NCI-H1436 (cell line): ENCODE results near the gene PLEK2.
"Not testable (repeated sequence)": the region's sequence is repeated elsewhere in the genome, so short reads cannot be mapped to it uniquely, and the experiment has no call there.

Source experiments
- DNase-seq: peaks from one replicate; lab custom pipeline; 2025; lab: John Stamatoyannopoulos, UW

The PLEK2 gene

DNA sequence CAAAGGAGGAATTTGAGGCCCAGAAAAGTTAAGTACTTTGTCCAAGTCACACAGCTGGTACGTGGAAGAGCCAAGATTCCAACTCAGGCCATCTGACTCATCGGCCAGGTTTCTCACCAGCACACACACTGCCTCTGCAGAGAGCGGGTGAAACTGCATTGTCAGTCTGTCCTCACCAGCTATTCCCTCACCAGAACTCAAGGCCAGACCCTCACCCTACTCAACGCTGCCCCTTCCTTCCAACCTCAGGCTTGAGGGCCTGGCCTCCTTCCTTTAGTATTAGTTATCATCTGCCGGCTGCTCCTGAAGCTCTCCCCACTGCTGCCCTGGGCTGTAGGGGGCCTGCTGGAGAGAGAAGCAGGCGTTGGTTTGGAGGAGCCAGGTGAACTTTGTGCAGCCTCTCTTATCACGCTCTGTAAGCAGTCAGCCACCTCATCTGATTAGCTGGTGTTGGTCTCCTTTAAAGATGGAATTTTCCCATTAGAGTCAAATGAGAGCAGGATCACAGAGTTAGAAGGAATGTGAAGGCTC is 16.6 kb upstream of the PLEK2 start:
- DNase-seq: no peak

DNA sequence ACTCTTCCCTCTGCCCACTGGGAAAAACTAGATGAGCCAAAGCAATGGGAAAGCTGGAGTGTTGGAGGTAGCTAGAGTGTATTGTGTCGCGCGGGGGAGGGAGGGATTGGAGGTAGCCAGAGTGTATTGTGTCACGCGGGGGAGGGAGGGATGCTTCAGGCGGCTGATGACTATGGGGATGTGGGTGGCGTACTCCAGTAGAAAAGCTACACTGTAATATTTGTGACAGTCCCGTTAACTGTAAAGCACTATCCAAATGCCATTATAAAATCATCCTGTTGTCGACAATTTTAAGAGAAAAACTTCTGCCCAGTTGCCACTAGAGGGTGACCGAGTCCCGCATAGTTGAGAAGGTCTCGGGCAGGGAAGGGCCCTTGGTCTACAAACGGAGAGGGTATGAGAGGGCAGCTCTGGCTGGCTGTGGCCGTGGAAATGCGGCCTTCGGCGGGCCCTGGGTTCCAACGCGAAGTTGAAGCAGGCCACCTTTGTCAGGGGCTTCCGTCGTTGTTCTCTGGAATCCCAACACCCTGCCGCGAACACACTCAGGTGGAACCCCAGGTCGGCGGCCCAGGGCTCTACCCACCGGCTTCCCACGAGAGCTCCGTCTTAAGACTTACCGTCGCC is 15.1 kb upstream of the PLEK2 start:
- peak; percentile 70 for DNase-seq

DNA sequence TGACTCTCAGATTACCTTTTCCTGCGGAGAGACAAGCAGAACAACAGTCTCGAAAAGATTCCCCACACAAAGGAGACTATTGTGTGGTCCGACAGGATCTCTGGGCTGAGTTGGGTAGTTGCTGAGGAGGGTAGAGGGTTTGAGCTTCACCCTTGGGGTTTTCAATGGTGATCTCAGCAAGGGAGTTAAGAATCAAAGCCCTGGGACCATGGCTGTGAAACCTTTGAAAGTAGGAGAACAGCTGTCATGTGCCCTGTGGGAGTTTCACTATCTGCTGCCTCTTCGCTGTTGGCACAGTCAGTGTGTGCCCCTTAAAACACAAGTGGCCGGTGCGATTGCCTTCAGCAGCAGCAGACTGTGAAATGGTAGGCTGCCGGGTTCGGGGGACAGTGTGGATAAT is 14.2 kb upstream of the PLEK2 start:
- no peak for DNase-seq

DNA sequence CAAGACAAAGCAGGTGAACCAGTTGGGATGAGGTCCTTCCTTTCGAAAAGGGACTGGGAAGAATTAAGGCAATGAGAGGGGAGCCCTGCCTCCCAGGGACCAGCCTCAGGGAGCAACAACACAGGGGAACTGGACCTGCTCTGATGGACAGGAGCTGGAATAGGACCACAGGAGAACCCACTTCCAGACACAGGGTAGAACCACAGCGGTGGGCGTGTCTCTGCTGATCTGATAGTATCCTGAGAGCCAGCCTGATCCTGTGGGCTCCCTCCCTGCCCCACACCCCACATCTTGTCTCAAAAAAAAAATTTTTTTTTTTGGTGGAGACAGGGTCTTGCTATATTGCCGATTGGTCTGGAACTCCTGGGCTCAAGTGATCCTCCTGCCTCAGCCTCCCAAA is 13.6 kb upstream of the PLEK2 start:
- DNase-seq: no peak

DNA sequence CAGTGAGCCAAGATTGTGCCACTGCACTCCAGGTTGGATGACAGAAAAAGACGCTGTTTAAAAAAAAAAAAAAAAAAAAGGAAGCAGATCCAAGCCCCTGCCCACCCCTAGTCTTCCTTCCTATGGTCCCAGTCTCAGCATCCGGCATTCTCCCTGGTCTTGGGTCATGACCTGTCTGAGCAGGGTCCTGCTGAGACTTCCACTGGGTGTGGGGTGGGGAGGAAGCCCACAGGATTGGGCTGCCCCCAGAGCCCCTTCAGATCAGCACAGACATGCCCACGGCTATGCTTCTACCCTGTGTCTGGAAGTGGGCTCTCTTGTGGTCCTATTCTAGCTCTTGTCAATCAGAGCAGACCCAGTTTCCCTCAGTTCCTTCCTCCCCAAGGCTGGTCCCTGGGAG is 12.6 kb upstream of the PLEK2 start:
- no peak for DNase-seq

DNA sequence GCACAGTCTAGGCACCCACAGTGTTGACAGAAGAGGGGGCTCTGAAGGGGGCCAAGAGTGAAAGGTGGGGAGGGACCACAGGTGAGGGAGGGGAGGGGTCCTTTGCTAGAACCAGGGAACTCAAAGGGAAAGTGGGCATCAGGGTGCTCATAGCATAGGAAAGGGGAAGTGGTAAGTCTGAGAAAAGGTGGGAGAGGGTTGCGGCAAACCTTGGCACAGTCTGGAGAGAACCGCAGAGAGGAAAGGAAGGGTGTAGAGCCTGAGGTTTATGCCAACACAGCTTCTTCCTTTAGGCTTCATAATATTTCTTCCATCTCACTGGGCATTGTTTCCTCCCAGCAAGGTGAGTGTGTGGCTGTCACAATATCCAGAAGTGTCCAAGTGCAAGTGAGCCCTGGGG is 11.5 kb upstream of the PLEK2 start:
- no peak for DNase-seq

DNA sequence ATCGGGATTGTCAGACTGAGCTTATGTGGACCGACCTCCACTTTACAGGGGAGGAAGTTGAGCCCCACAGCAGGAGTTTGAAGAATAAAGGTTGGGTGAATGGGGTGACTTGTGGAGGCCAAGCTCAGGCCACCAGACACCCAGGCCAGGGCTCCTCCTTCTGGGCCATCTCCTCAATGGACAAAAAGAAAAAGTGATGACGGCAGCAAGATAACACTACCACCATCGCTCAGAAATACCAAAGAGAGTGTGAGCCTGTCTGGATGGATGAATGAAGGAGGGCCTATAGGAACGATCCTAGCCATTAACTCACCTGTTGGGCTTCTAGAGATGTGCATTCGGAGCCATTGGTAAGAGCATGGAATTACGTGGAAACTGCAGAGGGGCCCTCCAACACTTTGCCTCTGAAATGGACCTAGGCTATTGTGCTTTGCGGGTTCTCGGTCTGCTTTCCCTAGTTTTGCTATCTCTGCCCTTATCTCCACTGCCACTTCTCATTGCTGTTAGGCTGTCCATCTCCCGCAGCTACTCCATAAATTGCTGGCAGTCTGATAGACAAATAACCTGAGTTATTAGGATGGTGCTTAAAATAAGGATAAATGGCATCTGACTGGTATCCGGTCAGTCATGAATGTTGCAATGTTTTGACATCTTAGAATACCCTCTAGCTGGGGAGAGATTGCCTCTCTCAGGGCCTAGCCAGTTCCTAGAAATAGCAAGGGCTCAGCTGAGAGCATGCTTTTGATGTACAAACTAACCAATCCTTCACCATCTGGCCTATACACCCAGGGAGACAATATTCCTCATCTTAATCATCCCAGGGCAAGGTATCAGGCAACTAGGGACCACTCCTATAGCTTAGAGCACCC is 9.6 kb upstream of the PLEK2 start:
- DNase-seq: no peak

DNA sequence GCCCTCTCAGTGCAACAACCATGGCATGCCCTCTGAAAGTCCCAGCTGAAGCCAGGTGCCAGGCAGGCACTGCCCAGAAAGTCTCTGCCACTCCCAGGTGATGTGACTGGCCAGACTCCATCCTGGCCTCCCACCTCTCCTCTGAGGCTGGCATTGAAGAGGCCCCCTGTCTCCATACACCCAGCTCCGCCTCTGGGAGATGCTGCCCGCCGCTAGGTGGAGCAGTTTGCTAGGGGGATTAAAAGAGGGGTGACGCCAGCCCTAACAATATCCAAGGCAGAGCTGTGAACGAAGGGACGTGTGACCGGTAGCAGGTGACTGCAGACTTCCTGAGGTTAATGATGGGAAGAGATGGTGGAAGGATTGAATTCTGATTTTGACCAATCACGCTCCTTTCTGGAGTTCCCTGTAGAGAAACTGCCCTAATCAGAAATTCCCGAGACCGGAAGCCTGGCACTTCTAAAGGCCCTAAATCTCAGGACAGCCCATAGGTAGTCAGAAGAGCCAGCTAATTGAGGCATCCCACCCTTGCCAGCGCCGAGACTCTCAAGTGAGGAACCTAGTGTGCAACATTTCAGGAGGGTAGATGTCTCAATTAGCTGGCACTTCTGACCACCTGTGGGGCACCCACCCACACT is 8.3 kb upstream of the PLEK2 start:
- DNase-seq: peak; percentile 5

DNA sequence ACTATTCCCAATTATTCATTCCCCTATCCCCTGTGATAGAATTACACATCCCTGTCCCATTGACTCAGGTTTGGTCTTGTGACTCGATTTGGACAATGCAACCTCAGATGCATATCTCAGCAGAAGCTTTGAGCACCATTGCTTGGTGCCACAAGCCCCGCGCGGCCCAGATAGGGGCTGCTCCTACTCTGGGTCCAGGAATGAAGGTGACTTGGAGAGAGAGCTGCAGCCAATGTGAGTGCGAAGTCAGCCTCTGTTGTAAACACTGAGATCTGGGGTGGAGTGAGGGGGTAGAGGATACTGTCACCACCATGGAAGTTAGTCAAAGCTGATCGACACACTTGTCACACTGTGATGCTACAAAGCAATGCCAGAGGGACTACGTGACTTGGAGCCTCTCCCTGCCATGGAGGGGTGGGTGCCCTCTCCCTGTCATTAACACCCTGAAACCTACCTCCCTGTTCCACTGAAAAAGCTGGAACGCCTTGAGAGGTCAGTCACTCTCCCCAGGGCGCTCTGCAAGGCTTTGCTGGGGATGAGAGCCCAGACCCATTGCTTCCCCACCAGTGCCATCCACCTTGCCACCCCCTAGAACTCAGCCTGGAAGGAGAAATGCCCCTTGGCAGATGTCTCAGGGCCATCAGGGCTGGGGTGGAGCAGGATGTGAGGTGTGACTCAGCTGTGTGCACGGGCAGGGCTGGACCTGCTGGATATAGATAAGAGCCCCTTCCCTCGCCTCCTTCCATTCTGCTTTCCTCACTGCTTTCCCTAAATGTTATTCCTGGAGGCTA is 6.6 kb upstream of the PLEK2 start:
- DNase-seq: no peak

DNA sequence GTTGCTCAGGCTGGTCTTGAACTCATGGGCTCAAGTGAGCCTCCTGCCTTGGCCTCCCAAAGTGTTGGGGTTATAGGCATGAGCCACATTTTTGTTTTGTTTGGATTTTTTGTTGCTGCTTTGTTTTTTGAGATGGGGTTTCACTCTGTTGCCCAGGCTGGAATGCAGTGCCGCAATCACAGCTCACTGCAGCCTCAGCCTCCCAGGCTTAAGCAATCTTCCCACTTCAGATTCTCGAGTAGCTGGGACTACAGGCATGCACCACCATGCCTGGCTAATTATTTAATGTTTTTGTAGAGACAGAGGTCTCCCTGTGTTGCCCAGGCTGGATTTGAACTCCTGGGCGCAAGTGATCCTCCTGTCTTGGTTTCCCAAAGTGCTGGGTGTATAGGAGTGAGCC is 5.7 kb upstream of the PLEK2 start:
- DNase-seq: no peak

DNA sequence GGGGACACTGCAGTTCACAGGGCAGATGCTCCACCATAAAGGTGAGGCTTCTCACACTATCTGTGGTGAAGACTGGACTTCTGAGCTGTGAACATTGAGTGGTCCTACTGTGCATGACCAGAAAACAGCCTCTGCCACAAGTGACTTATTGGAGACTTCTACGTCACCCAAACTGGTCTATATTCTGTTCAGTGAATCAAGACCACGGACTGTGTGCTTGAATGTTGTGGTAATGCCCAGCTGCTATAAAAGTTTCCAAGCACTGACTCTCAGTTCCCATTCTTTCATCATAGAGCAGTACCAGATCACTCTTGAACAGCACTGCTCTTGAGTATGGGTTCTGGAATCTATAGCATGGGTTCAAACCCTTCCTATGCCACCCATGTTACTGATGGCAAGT is 4.8 kb upstream of the PLEK2 start:
- DNase-seq: no peak

DNA sequence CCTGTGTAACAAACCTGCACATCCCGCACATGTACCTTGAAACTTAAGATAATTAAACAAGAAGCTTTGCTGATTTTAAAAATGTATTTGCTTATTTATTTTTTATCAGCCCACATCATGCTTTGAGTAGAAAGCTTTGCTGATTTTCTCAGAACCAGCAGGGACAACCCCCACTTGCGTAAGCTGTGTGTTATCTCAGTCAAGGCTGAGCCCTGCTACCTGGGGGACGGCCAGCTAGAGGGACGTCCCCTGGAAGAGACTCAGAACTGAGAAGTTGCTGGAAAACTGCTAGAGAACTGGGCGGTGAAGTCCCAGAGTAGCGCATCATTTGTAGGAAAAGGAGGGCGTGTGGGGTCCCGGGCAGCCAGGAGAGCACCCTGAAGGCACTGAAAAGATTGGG is 4.1 kb upstream of the PLEK2 start:
- DNase-seq: no peak

DNA sequence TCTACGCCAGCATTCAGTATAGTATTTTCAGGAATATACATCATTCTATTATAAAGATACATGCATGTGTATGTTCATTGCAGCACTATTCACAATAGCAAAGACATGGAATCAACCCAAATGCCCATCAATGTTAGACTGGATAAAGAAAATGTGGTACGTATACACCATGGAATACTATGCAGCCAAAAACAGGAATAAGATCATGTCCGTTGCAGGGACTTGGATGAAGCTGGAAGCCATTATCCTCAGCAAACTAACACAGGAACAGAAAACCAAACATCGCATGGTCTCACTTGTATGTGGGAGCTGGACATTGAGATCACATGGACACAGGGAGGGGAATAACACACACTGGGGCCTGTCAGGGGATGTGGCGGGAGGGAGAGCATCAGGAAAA is 3.6 kb upstream of the PLEK2 start:
- DNase-seq: not testable (repeated sequence)

DNA sequence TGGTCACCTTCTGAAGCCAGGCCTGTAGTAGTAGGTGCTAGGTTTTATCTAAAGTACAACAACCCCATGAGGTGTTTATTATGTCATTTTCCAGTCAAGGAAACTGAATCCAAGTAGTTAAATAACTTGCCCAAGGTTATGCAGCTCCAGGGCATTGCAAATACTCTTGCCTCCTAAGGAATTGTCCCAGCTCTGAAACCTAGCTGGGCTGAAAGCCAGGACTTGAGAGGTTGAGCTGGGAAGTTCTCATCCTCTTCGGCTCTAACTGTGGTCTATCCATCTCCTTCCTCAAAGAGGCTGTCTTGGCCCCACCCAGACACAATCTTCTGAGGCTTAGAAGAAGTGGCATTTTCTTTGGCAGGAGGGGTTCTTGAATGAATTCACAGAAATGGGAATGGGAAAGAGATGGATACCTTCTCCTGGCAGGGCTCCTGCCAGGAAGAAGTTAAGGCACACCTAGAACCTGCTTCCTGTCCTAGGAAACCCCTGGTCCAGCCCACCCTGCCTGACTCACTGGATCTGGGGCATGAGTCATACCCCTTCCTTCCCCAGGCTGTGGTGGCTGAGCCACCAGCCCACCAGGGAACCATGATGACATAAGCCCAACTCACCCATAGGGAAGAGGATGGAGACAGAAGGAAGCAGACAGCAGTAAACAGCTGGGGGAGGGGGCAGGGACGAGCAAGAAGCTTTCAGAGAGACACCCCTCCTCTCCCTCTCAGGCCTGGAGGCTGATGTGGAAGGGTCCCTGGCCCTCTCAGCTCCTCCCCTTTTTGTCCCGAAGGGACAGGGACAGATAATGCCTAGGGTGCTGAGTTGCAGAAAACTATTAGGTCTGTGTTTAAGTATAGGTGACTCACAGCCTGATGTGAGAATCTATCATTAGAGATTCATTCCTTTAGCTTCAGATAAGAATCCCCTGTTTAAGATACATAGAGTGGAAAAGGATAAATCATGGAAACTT is 2.1 kb upstream of the PLEK2 start:
- no peak for DNase-seq

DNA sequence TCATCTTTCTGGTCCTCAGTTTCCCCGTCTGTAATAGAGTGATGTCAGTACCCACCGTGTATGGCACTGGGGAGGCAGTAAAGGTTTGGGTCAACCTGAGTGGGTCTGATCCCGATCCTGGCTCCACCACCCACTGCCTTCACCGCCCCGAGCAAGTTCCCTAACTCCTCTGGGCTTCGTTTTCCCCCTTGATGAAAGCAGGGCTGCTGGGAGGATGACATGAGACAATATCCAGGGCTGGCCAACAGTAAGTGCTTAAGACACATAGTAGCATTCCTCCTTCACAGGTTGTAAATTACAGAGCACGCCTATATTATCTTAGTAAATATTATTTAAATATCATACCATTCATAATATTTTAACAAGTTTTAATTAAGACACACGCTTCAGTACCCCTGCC is 595 bp downstream of the PLEK2 start:
- DNase-seq: no peak

DNA sequence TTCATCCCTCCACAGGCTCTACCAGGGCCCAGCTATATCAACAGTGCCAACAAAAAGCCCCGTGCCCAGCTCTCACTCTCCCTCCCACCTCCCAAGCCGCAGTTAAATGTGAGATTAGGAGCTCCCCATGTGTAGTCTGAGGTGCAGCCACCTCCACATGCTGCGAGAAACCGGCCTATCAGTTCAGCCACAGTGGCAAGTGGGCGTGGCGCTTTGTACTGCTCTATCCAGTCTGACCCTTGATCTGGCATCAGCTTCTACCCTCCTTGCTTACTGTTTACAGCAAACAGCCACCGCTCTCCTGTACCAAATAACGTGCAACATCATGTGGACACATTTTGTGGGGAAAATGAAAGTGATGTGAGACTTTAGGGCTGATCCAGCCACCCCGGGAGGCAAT is 1.7 kb downstream of the PLEK2 start:
- no peak for DNase-seq

DNA sequence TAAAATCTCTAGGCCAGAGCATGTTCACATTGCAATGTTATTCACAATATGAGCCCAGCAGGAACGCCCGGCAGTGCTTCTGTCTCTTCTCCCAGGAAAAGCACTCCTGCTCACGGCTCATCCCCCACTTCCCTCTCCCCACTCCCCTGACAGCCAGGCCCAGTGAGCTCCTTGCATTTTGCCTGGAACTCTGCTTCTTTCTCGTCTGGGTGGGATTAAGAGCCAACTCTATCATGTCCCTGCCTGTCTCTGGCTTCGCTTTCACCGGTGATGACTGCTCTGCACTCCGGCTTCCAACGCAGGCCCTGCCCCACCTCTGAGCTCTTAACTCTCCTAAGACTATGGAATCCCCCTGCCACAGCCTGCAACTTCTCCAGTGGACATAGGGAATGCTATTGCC is 2.5 kb downstream of the PLEK2 start:
- DNase-seq: no peak

DNA sequence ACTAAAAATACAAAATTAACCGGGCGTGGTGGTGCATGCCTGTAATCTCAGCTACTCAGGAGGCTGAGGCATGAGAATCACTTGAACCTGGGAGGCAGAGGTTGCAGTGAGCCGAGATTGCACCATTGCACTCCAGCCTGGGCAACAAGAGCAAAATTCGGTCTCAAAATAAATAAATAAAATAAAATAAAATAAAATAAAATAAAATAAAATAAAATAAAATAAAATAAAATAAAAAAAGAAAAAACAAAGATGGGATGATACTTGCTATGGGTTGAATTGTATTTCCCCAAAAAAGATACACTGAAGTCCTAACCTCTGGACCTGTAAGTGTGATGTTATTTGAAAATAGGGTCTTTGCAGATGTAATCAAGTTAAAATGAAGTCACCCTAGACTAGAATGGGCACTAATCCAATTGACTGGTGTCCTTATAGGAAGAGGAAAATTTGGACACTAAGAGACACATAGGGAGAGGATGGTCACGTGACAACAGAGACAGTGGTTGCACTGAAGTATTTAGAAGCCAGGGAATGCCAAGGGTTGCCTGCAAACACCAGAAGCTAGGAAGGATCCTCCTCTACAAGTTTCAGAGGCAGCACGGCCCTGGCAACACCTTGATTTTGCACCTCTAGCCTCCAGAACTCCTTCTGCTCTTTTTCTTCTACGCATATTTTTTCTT is 3.7 kb downstream of the PLEK2 start:
- DNase-seq: not testable (repeated sequence)

DNA sequence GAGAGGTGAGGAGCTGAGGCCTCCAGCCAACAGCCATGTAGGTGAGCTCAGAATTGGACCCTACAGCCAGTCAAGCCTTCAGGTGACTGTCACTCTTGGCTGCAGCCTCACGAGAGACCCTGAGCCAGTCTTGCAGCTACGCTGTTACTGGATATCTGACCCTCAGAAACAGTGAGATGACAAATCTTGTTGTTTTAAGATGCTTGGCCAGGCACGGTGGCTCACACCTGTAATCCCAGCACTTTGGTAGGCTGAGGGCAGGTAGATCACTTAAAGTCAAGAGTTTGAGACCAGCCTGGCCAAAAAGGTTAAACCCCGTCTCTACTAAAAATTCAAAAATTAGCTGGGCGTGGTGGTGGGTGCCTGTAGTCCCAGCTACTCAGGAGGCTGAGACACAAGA is 6.2 kb downstream of the PLEK2 start:
- no peak for DNase-seq

DNA sequence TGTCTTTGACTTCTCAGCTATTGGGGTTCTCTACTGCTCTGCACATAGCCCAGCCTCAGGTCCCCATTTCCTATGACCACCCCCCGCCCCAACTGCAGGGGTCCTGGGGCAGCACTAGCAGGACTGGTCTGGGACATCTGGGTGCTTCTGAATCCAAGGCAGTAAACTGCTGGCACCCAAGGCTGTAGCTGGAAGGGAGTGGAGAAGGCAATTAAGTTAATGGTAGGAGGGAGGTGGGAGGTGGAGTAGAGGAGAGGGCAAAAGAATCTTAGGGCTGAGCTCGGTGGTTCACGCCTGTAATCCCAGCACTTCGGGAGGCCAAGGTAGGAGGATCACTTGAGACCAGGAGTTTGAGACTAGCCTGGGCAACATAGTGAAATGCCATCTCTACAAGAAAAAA is 11.5 kb downstream of the PLEK2 start:
- no peak for DNase-seq

DNA sequence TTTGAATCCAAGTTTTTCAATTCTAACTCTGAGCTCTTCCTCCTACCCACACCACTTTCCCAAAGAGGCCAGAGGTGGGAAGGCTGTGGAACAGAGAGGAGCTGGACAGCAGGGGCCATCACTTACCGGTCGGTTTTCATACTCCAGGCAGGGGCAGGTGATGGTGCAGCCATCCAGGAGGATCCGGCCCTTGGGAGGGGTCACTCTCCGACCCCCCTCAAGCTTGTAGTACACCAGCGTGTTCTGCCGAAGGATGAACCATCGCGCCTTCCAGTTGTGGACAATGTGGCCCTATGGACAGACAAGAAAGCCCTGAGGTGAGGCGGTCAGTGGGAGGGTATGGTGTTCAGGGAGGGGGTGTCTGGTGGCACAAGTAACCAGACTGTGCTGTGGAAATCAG is 14.4 kb downstream of the PLEK2 start:
- no peak for DNase-seq
